ENCODE data around the gene DNAJB14. TPM values are rescaled to one million over a fixed set of nuclear protein-coding genes. Genes with fewer than 3 reads are reported as not detected.

The DNAJB14 gene
- total and polyA plus RNA-seq, 2 experiments from 2014 or later, result 25.1 to 52.6 TPM

- Histone ChIP-seq H2AFZ (no peak overlapping the region), H3K27ac (no peak overlapping the region), H3K9me3 (ENCODE audit: low read depth) (no peaks in the 10 kb centered on the region), H3K4me3 (no peak overlapping the region), H3K27me3 (no peaks in the 10 kb centered on the region), H3K9me2 (replicated peaks; ENCODE audit: insufficient read depth) (no peaks in the 10 kb centered on the region), H4K20me1 (ENCODE audit: insufficient read depth, poor library complexity, severe bottlenecking) (no peaks in the 10 kb centered on the region), H3K79me2 (peaks cover 2% of the 10 kb centered on the region), H3K4me1 (ENCODE audit: insufficient read depth) (no peaks in the 10 kb centered on the region), H3K4me2 (no peak overlapping the region), H3K36me3 (replicated peaks; ENCODE audit: insufficient read depth, low read depth) (no peaks in the 10 kb centered on the region)
- no peak for DNase-seq (ENCODE audit: low spot score)
- 96% methylated on average over 2 of the region's 2 CpGs for WGBS (ENCODE audit: low lambda C conversion rate, missing lambda C conversion rate)
- TF ChIP-seq EZH2 (IDR thresholded peaks at IDR 0.05; ENCODE audit: borderline replicate concordance), result no peak
- no peak for TF ChIP-seq CTCF (IDR thresholded peaks at IDR 0.05; ENCODE audit: poor library complexity)
- TF ChIP-seq EZH2phosphoT487 (IDR thresholded peaks at IDR 0.05; ENCODE audit: low read depth, severe bottlenecking, unreplicated experiment), result no peak
These were observed 31.0 kb downstream of the DNAJB14 start for GRCh38 chr4:99915449-99915848.

GRCh38 chr4:99894998-99895397 is 51.4 kb downstream of the DNAJB14 start:
- no peak for DNase-seq (ENCODE audit: low spot score)
- peak overlapping the region; percentile 81 for H3K27ac ChIP-seq
- H3K79me2 ChIP-seq, result peaks cover 40% of the 10 kb centered on the region
- WGBS (ENCODE audit: low lambda C conversion rate, missing lambda C conversion rate), result 96% methylated on average over 16 of the region's 16 CpGs
- no peaks in the 10 kb centered on the region for H3K27me3 ChIP-seq
- H4K20me1 ChIP-seq (ENCODE audit: insufficient read depth, poor library complexity, severe bottlenecking), result no peaks in the 10 kb centered on the region
- H2AFZ ChIP-seq, result peak overlapping the region; percentile 67
- TF ChIP-seq CTCF (IDR thresholded peaks at IDR 0.05; ENCODE audit: poor library complexity), result no peak
- H3K4me2 ChIP-seq, result peak overlapping the region; percentile 73
- H3K4me1 ChIP-seq (ENCODE audit: insufficient read depth), result peaks cover 8% of the 10 kb centered on the region
- H3K36me3 ChIP-seq (replicated peaks; ENCODE audit: insufficient read depth, low read depth), result no peaks in the 10 kb centered on the region
- peak overlapping the region; percentile 14 for H3K4me3 ChIP-seq
- no peaks in the 10 kb centered on the region for H3K9me3 ChIP-seq (ENCODE audit: low read depth)
- no peaks in the 10 kb centered on the region for H3K9me2 ChIP-seq (replicated peaks; ENCODE audit: insufficient read depth)

- Histone ChIP-seq H3K27ac (peak within 1 kb of the TSS; percentile 91), H3K4me1 (ENCODE audit: insufficient read depth) (peaks cover 8% of the 10 kb centered on the region), H3K79me2 (peaks cover 46% of the 10 kb centered on the region), H3K9me3 (ENCODE audit: low read depth) (no peaks in the 10 kb centered on the region), H2AFZ (peak within 1 kb of the TSS; percentile 67), H3K4me2 (peak within 1 kb of the TSS; percentile 84), H3K4me3 (peak within 1 kb of the TSS; percentile 51), H3K9me2 (replicated peaks; ENCODE audit: insufficient read depth) (no peaks in the 10 kb centered on the region), H3K27me3 (no peaks in the 10 kb centered on the region), H4K20me1 (ENCODE audit: insufficient read depth, poor library complexity, severe bottlenecking) (no peaks in the 10 kb centered on the region), H3K36me3 (replicated peaks; ENCODE audit: insufficient read depth, low read depth) (no peaks in the 10 kb centered on the region)
- peak; percentile 96 for DNase-seq (ENCODE audit: low spot score)
- WGBS (ENCODE audit: low lambda C conversion rate, missing lambda C conversion rate), result 4% methylated on average over 26 of the region's 40 CpGs
- no peak for TF ChIP-seq EZH2phosphoT487 (IDR thresholded peaks at IDR 0.05; ENCODE audit: low read depth, severe bottlenecking, unreplicated experiment)
- no peak for TF ChIP-seq EZH2 (IDR thresholded peaks at IDR 0.05; ENCODE audit: borderline replicate concordance)
- no peak for TF ChIP-seq CTCF (IDR thresholded peaks at IDR 0.05; ENCODE audit: poor library complexity)
These were observed 52.0 kb downstream of the DNAJB14 start, which contains the start of gene LAMTOR3 for GRCh38 chr4:99894161-99894997. Gene LAMTOR3, minus strand, starts transcription at chr4:99894427. Its CDS starts 464 bp downstream, at chr4:99893963.

Data from hepatocyte (in vitro differentiated cells).